Left ventricle myocardium inferior (tissue), 1 donor: Measurements from ENCODE around the gene BBLN. TPM values are rescaled to one million over a fixed set of nuclear protein-coding genes. Genes with fewer than 3 reads are reported as not detected.

ENCODE experiments used
- DNase-seq: peaks from one replicate; pipeline ENCODE4 v3.0.0-alpha.2; 2020
- H3K27ac ChIP-seq: fragments of 200-600 bp; replicated peaks from 2 replicates; pipeline ENCODE4 v1.8.0; 2021
- H3K27me3 ChIP-seq: fragments of 200-600 bp; 2 replicates; pipeline ENCODE4 v1.8.0; 2021; ENCODE audit warnings: low read depth
- H3K36me3 ChIP-seq: fragments of 200-600 bp; 2 replicates; pipeline ENCODE4 v1.8.0; 2021
- H3K4me1 ChIP-seq: fragments of 200-600 bp; 2 replicates; pipeline ENCODE4 v1.8.0; 2021
- H3K4me3 ChIP-seq: fragments of 200-600 bp; 2 replicates; pipeline ENCODE4 v1.8.0; 2021; ENCODE audit warnings: mild to moderate bottlenecking, moderate library complexity
- H3K9me3 ChIP-seq: fragments of 200-600 bp; replicated peaks from 2 replicates; pipeline ENCODE4 v1.8.0; 2021
- intact Hi-C: fragments of 100-400 bp; cut with micrococcal nuclease; formaldehyde crosslinking; loops from one replicate; pipeline ENCODE4 v1.11.0; 2022
- total RNA-seq: library from RNA; stranded (reverse); fragmentation: NEBNext Ultra II Directional; extraction: Animal tissue kit (Norgen Biotek cat#: 25700); gene quantifications from one replicate; pipeline ENCODE4 v1.2.1, GENCODE V29; 2021
- TF ChIP-seq, protein P1 (sequence below): fragments of 200-600 bp; IDR thresholded peaks from 2 replicates; pipeline ENCODE4 v1.8.0; 2021; ENCODE audit warnings: antibody characterized with exemption, mild to moderate bottlenecking, borderline replicate concordance
- donor health status: DM: no; HTN: yes; CAD: no; lungs with severe emphysema.

Gene BBLN
- total RNA-seq, 1 donor from 2014 or later = 52.5 TPM

DNA sequence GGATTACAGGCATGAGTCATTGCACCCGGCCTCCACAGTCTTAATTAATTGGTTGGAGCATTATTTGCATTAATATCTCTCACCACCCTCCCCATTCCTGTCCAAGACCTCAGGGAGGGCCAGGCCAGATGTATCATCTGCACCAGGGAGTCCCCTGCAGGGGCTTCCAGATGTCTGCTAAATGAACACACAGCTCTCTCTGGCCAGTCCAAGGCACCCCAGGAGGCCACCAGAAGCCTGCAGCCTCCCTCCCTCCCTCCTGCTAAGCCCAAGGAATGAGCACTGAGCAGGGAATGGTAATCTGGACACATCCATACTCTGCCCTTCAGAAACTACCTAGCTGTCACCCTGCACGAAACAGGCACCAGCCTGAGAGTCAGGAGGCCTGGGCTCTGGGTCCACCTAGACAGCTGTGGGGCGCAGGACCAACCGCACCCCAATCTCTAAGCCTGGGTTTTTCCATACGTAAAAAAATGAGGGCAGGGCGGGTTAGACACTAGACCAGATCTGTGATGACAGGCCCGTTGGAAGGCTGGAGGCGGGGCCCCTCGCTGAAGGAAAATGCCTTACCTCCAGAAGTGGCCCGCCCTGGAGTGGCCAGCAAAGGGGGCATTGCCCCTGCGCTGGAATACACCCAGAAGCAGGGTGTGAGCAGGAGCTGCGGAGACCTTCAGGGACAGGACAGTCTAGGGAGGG is 23.0 kb downstream of the BBLN start:
- no peak for DNase-seq
- TF ChIP-seq, protein P1, sequence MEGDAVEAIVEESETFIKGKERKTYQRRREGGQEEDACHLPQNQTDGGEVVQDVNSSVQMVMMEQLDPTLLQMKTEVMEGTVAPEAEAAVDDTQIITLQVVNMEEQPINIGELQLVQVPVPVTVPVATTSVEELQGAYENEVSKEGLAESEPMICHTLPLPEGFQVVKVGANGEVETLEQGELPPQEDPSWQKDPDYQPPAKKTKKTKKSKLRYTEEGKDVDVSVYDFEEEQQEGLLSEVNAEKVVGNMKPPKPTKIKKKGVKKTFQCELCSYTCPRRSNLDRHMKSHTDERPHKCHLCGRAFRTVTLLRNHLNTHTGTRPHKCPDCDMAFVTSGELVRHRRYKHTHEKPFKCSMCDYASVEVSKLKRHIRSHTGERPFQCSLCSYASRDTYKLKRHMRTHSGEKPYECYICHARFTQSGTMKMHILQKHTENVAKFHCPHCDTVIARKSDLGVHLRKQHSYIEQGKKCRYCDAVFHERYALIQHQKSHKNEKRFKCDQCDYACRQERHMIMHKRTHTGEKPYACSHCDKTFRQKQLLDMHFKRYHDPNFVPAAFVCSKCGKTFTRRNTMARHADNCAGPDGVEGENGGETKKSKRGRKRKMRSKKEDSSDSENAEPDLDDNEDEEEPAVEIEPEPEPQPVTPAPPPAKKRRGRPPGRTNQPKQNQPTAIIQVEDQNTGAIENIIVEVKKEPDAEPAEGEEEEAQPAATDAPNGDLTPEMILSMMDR = no peak
- H3K27ac ChIP-seq = no peak overlapping the region
- no peaks in the 10 kb centered on the region for H3K27me3 ChIP-seq
- H3K9me3 ChIP-seq = no peaks in the 10 kb centered on the region
- H3K36me3 ChIP-seq = peaks cover 74% of the 10 kb centered on the region
- intact Hi-C loops = no loop called here
- H3K4me3 ChIP-seq = no peak overlapping the region
- no peaks in the 10 kb centered on the region for H3K4me1 ChIP-seq

DNA sequence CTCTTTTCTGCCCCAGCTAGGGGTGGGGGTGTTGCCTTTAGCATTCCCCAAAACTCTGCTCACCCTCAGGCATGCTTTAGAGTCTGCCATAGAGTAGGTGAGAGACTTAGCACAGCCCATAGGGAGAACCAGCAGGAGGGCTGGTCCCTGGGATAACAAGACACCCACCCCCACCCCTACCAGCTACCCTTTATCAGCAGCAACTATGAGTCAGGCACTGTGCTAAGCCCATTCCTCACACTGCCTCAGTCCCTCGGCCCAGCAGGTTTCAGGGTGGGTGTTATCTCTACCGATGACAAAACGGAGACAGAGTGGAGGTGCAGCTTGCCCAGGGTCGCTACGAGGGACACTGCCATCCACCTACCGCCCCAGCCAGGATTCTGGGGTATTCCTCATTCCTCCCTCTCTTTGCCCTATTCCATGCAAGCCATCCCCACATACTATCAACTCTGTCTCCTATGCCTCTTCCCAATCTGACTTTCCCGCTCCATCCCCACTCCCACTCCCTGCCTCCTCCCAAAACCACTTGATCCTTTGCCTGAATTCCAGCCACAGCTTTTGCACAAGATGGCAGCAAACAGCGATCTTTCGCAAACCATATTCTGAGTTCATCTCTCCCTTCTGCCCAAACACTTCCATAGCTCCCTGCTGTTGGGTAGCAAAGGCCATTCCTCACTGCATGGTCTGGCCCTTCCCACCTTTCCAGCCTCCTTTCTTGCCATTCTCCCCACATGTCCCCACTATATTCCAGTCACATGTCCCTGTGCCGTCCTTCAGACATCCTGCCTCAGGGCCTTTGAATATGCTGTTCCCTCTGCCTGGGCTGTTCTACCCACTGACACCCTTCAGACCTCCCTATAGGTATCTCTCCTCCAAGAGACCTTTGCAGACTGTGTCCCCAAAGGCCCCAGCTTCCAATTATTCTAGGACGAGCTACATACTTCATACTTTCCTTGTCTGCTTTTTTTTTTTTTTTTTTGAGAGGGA is 26.2 kb downstream of the BBLN start:
- no peaks in the 10 kb centered on the region for H3K9me3 ChIP-seq
- H3K4me3 ChIP-seq = no peak overlapping the region
- H3K36me3 ChIP-seq = peaks cover 64% of the 10 kb centered on the region
- intact Hi-C loops = no loop called here
- H3K27ac ChIP-seq = no peak overlapping the region
- no peak for DNase-seq
- H3K4me1 ChIP-seq = peaks cover 16% of the 10 kb centered on the region
- H3K27me3 ChIP-seq = no peaks in the 10 kb centered on the region
- TF ChIP-seq, protein P1 = no peak

- H3K4me1 ChIP-seq = peaks cover 25% of the 10 kb centered on the region
- DNase-seq = no peak
- H3K36me3 ChIP-seq = peaks cover 64% of the 10 kb centered on the region
- TF ChIP-seq, protein P1 = no peak
- H3K9me3 ChIP-seq = no peaks in the 10 kb centered on the region
- intact Hi-C loops = no loop called here
- H3K27me3 ChIP-seq = no peaks in the 10 kb centered on the region
- H3K4me3 ChIP-seq = no peak overlapping the region
- no peak overlapping the region for H3K27ac ChIP-seq
Measured at GRCh38 chr9:128187361-128187760, 27.3 kb downstream of the BBLN start.

DNA sequence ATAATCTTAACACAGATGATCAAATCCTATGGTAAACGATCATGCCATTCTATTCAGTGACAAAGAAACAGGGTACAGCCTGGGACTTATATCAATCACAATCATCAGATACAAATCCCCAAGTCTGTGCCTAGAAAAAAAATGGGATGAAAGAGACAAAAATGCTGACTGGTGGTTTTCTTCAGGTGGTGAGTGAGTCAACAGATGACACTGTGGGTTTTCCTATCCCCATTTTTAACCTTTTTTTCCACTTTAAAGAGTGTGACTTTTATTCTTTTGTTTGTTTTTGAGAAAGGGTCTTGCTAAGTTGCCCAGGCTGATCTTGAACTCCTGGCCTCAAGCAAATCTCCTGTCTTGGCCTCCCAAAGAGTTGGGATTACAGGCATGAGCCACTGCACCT is 28.1 kb downstream of the BBLN start:
- intact Hi-C loops = no loop called here
- H3K27ac ChIP-seq = no peak overlapping the region
- TF ChIP-seq, protein P1 = no peak
- H3K36me3 ChIP-seq = peaks cover 59% of the 10 kb centered on the region
- peaks cover 33% of the 10 kb centered on the region for H3K4me1 ChIP-seq
- DNase-seq = no peak
- H3K27me3 ChIP-seq = no peaks in the 10 kb centered on the region
- H3K4me3 ChIP-seq = no peak overlapping the region
- H3K9me3 ChIP-seq = no peaks in the 10 kb centered on the region

- Histone ChIP-seq H3K36me3 (peaks cover 41% of the 10 kb centered on the region), H3K9me3 (no peaks in the 10 kb centered on the region), H3K4me3 (peak overlapping the region; percentile 80), H3K4me1 (peaks cover 33% of the 10 kb centered on the region), H3K27ac (no peak overlapping the region), H3K27me3 (no peaks in the 10 kb centered on the region)
- DNase-seq = no peak
- TF ChIP-seq, protein P1 = no peak
- intact Hi-C loops = no loop called here
Measured at GRCh38 chr9:128190013-128190412, 29.9 kb downstream of the BBLN start.
